Effector memory CD8-positive, alpha-beta T cell (primary cell): ENCODE measurements around the gene FAM13B.
"Not testable (repeated sequence)": the region's sequence is repeated elsewhere in the genome, so short reads cannot be mapped to it uniquely, and the experiment has no call there.

Experiments used
- ATAC-seq: fragments of 150-1000 bp; cut with Tn5 transposase; replicated peaks from 2 replicates; pipeline ENCODE4 v1.10.0; 2021; ENCODE audit warnings: mild to moderate bottlenecking, moderate library complexity
- DNase-seq, 3 experiments: peaks; one replicate each; pipeline ENCODE4 v3.0.0; 2021
- H3K27ac Mint-ChIP-seq, 2 donors: one replicate each; pipeline ENCODE4 v1.8.0; 2022; ENCODE audit warnings: mild to moderate bottlenecking in 2 of 2, mixed read lengths in 2 of 2, moderate library complexity in 2 of 2
- H3K27me3 Mint-ChIP-seq, 2 donors: one replicate each; pipeline ENCODE4 v1.8.0; 2022; ENCODE audit warnings: mixed read lengths in 2 of 2
- H3K36me3 Mint-ChIP-seq: one replicate; pipeline ENCODE4 v1.8.0; 2022; ENCODE audit warnings: mild to moderate bottlenecking, moderate library complexity, mixed read lengths; ENCODE audit not compliant: insufficient read depth
- H3K4me1 Mint-ChIP-seq, 2 donors: one replicate each; pipeline ENCODE4 v1.8.0; 2022; ENCODE audit warnings: low read depth in 2 of 2, mixed read lengths in 2 of 2
- H3K4me3 Mint-ChIP-seq, 2 donors: one replicate each; pipeline ENCODE4 v1.8.0; 2022; ENCODE audit warnings: mild to moderate bottlenecking in 2 of 2, mixed read lengths in 2 of 2, moderate library complexity in 2 of 2
- H3K9me3 Mint-ChIP-seq, 2 donors: one replicate each; pipeline ENCODE4 v1.8.0; 2022; ENCODE audit warnings: mixed read lengths in 2 of 2
- total RNA-seq, 9 experiments: gene quantifications; one replicate each; lab custom pipeline; 2026; lab: John Stamatoyannopoulos, UW

The FAM13B gene
- total RNA-seq = 73.3 to 156 (median 126) reads per million in 9 experiments

DNA sequence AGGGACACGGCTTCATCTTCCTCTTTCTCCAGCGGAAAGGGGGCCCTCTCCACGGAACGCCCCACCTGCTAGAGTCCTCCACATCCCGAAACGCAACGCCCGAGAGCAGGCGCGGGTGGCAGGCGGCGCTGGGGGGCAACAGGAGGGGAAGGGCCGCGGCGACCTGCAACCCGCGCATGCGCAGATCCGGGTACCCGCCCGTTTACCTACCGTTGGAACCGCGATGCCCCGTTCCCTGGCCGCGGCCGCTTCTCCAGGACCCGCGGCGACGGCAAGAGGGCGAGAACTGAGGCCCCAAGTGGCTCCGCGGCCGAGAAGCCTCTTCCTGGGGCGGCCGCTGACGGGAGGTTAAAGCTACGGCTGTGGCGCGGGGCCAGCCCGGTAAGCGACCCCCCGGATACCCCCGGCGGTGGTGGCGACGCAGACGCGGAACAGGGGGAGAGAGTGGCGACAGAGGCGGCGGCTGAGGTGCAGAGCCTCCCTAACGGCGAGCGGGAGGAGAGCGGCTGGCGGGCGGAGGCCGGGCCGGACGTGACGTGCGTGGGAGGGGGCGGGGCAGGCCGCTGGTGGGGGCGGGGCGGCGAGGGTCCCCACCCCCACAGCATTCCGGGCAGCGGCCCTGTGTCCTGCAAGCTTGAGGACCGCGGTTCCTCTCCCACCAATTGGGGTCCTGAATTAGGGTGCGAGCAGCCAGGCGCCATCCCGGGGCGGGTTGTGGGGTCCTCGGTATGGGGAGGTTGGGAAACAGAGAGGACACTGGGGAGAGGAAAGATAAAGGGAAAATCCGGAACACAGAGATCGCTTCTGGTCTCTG lies at the start of gene FAM13B:
TSS of gene FAM13B (minus strand) at position 508 of the 814 bp plus-strand sequence. CDS start 13,968 bp downstream, outside the sequence.
- no peaks in the 10 kb centered on the region for H3K9me3 Mint-ChIP-seq
- peak within 1 kb of the TSS; percentile 97 to 99 for H3K27ac Mint-ChIP-seq
- peaks cover 31% of the 10 kb centered on the region for H3K36me3 Mint-ChIP-seq
- peaks cover 35 to 42% of the 10 kb centered on the region in 2 donors for H3K4me1 Mint-ChIP-seq
- peak within 1 kb of the TSS; percentile 95 to 99 for H3K4me3 Mint-ChIP-seq
- ATAC-seq (peak; percentile 81), DNase-seq (peak; percentile 72 to 77 (median 74))
- H3K27me3 Mint-ChIP-seq = no peaks in the 10 kb centered on the region

DNA sequence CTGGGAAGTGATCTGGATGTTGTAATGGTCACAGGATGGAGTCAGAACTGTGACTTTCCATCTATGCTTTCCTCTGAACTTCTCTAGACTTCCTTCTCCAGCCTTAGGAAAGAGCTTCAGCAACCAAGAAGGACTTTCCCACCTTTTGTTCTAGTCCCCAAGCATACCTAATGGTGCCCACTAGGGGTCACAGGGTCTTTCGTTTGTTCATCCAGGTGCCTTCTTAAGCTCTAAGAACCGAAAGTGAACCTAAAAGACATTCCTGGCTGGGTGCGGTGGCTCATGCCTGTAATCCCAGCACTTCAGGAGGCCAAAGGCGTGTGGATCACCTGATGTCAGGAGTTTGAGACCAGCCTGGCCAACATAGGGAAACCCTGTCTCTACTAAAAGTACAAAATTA lies 49.2 kb upstream of the FAM13B start:
- peak overlapping the region in 1 of 2 donors; percentile 22 for H3K27ac Mint-ChIP-seq
- H3K27me3 Mint-ChIP-seq = peaks cover 10% of the 10 kb centered on the region in 2 donors
- H3K4me3 Mint-ChIP-seq = no peak overlapping the region
- no peaks in the 10 kb centered on the region for H3K36me3 Mint-ChIP-seq
- ATAC-seq (no peak), DNase-seq (no peak)
- H3K4me1 Mint-ChIP-seq = no peaks in the 10 kb centered on the region
- H3K9me3 Mint-ChIP-seq = no peaks in the 10 kb centered on the region

DNA sequence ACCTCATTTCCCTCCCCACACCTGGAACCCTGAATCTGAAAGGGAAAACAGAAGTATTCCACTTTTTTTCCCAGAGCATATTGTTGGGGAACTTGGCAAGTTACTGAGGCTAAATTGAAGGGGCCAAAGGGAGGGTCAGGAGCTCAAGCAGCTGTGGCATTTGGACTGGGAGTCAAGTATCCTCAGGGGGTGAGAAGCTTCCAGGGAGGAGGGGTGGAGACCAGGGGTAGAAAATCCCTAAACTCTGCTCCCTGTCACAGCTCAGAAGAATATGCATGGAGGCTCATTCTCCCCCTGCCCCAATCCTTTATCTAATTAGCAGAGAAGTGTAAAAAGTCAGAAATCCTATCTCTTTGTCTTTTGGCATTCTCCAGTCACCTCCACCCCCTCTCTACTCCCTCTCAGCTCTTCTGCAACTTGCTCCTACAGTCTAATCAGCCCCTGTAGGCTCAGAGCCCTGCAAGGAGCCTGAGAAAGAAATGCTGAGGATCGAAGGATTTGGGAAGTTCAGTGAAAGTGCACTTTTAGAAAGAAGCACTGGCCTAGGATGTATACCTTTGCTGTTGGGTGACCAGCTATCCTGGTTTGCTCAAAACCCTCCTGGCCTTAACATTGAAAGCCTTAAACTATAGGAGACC lies 45.2 kb upstream of the FAM13B start:
- Mint-ChIP-seq H3K27me3 (no peaks in the 10 kb centered on the region), H3K4me3 (no peak overlapping the region), H3K27ac (no peak overlapping the region), H3K4me1 (no peaks in the 10 kb centered on the region), H3K9me3 (no peaks in the 10 kb centered on the region), H3K36me3 (peaks cover 3% of the 10 kb centered on the region)
- DNase-seq = no peak
- ATAC-seq = no peak

DNA sequence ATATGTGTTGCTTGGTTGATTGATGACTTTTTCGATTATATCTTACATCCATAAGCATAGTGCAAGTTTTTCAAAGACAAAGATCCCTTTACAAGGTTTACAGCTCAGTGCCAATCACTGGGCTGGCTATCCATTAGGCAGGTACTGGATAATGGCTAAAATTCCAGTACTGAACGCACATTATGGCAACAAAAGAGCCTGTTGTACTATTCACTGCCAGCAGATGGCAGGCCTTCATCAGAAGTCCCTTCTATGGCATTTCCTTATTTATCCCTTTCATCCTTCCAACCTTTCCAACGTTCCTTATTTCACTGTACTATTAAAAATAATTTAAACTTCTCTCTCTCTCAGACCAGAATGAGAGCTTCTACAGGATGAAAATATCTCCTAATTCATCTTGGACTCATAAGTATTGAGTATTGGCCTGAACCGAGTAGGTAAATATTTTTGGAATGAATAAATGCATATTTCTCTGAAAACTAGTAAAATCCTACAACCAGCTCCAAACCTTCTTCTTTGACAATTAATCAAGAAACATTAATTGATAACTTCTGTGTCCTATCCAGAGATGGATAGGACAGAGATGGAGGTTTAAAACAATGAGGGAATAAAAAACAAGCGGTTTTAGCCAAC lies 44.3 kb upstream of the FAM13B start:
- ATAC-seq = no peak
- no peaks in the 10 kb centered on the region for H3K4me1 Mint-ChIP-seq
- no peak overlapping the region for H3K27ac Mint-ChIP-seq
- no peak overlapping the region for H3K4me3 Mint-ChIP-seq
- no peaks in the 10 kb centered on the region for H3K27me3 Mint-ChIP-seq
- DNase-seq = peak; percentile 24 to 38 (median 32)
- no peaks in the 10 kb centered on the region for H3K9me3 Mint-ChIP-seq
- H3K36me3 Mint-ChIP-seq = peaks cover 3% of the 10 kb centered on the region

DNA sequence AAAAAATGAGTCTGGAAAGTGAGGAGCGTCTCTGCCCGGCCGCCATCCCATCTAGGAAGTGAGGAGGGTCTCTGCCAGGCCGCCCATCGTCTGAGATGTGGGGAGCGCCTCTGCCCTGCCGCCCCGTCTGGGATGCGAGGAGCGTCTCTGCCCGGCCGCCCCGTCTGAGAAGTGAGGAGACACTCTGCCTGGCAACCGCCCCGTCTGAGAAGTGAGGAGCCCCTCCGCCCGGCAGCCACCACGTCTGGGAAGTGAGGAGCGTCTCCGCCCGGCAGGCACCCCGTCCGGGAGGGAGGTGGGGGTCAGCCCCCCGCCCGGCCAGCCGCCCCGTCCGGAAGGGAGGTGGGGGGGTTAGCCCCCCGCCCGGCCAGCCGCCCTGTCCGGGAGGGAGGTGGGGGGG lies 37.1 kb upstream of the FAM13B start:
- H3K4me3 Mint-ChIP-seq, DNase-seq, H3K9me3 Mint-ChIP-seq, H3K36me3 Mint-ChIP-seq, H3K4me1 Mint-ChIP-seq, H3K27me3 Mint-ChIP-seq, H3K27ac Mint-ChIP-seq, ATAC-seq: not testable (repeated sequence)

DNA sequence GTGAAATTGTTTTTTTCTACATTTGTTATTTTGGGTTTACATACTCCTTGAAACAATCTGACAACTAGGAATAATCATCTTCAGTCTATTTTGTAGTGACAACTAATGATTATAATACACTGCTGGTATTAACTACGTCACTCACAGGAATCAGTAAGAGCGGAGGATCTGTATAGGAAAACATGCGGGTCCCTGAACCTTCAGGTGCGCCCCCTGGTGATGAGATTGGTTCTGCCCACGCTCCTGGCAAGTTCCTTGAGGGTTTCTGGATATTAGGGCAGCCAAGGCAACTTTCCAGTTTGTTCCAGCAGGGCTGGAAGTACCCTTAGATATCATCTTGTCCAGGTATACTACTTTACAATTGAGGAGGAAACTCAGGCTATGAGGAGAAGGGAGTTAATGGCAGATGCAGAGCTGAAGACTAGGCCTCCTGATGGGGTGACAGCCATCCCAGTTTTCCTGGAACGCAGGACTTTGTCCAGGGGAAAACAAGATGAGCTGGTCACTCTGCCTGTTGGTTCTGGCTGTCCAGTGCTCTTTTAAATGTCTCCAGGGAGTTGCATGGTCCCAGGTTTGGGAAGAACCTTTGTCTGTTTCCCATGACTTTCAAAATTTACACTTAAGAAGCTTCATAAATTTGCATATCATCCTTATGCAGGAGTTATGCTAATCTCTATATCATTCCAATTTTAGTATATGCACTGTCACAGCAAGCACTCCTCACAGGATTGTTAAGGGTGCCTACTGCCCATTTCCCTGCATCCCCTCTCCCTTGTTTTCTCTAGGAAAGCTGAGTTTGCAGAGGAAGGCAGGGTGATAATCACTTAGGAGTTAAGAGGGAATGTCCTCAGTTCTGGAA lies 36.1 kb upstream of the FAM13B start:
- H3K4me3 Mint-ChIP-seq = no peak overlapping the region
- H3K9me3 Mint-ChIP-seq = no peaks in the 10 kb centered on the region
- H3K27ac Mint-ChIP-seq = peak overlapping the region in 1 of 2 donors; percentile 67
- ATAC-seq (peak; percentile 71), DNase-seq (peak; percentile 51 to 60 (median 59))
- peaks cover 3% of the 10 kb centered on the region for H3K36me3 Mint-ChIP-seq
- peaks cover 0 to 9% of the 10 kb centered on the region in 2 donors for H3K27me3 Mint-ChIP-seq
- peaks cover 4 to 6% of the 10 kb centered on the region in 2 donors for H3K4me1 Mint-ChIP-seq

DNA sequence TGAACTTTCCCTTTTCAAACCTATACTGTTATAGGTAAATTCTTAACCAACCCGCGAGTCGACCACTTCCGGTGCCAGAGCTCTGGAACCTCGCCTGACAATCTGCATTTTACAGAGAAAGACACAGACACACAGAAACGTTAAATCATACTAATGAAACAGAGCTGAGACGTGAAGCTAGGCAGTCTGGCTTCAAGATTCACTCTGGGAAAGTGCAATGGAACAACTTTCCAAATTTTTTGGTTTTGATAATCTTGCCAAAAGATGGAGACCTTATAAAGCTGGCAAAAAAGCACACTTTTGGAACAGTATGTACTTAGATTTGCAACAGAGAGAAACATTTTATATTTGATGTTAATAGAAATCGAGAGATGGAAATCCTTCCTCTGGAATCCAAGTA lies 35.1 kb upstream of the FAM13B start:
- H3K4me3 Mint-ChIP-seq = no peak overlapping the region
- ATAC-seq (no peak), DNase-seq (no peak)
- no peaks in the 10 kb centered on the region for H3K9me3 Mint-ChIP-seq
- H3K27ac Mint-ChIP-seq = no peak overlapping the region
- peaks cover 4 to 6% of the 10 kb centered on the region in 2 donors for H3K4me1 Mint-ChIP-seq
- H3K36me3 Mint-ChIP-seq = peaks cover 3% of the 10 kb centered on the region
- H3K27me3 Mint-ChIP-seq = peaks cover 0 to 9% of the 10 kb centered on the region in 2 donors

DNA sequence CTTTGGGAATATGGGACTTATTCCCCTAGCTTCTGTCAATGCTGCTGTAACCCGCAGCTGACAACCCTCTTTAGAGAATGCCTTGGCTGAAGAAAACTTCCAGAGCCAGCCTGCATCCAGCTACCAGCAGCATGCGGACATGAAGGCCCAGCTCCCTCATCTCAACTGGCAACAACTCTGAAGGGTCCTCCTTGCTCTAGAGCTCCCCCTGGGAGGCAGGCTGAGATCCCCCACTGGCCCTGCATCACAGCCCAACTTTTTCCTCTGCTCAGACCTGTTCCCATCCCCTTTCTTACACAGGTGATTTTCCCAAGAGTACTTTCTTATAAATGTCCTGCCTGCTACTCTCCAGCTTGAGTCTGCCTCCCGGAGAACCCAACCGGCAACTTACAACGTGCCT lies 32.2 kb upstream of the FAM13B start:
- Mint-ChIP-seq H3K4me3 (no peak overlapping the region), H3K36me3 (peaks cover 3% of the 10 kb centered on the region), H3K9me3 (no peaks in the 10 kb centered on the region), H3K27ac (no peak overlapping the region), H3K4me1 (peaks cover 4 to 6% of the 10 kb centered on the region in 2 donors), H3K27me3 (no peaks in the 10 kb centered on the region)
- ATAC-seq = no peak
- peak in 1 of 3 experiments; percentile 5 for DNase-seq

DNA sequence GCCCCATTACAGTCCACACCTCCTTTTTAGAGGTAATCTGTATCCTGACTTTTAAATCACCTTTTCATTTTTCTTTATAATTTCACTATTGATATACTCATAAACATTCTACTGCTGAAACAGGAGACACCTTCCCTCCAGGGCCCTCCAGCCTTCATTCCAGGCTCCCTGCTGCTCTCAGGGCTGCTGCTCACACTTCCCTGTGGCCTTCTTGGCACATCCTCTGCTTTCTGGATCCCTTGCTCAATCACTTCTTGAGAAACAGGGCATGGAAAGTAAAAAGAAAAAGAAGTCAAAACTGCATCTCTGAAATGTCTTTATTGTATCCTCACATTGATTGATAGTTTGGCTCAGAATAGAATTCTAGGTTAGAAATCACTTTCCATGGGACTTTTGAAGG lies 31.6 kb upstream of the FAM13B start:
- Mint-ChIP-seq H3K4me3 (no peak overlapping the region), H3K27me3 (no peaks in the 10 kb centered on the region), H3K9me3 (no peaks in the 10 kb centered on the region), H3K36me3 (peaks cover 3% of the 10 kb centered on the region), H3K27ac (no peak overlapping the region), H3K4me1 (peaks cover 4 to 6% of the 10 kb centered on the region in 2 donors)
- ATAC-seq = no peak
- DNase-seq = no peak

DNA sequence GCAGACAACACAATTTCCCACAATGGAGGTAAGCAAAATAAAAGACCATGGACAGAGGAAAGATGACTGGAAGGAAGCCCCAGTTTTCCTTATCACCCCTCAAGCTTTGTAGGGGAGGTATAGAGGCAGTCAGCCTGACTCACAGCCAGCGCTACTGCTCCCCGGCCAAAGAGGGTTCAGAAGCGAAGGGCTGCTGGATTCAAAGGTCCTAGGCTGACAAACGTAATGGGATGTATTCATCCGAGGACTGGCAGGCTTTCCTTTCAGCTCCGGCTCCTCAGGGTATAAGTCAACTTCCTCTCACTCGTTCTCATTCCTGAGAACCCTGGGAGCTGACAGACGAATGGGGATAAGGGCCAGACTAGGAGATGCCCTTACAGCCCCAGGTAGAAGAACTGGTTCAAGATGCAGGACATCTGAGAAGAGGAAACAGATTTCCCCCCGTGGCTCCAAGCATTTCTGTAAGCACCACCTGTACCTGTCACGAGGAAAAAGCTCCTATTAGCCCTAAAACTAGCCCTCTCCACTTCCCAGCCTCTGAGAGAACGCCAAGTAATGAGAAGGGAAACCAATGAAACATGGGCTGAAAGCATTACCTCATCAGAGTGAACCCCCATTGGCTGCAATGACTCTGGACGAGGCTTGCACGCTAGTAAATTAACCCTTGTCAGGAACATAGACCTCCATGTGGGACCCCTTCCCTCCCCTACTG lies 22.1 kb upstream of the FAM13B start:
- DNase-seq (no peak), ATAC-seq (no peak)
- Mint-ChIP-seq H3K9me3 (no peaks in the 10 kb centered on the region), H3K4me3 (no peak overlapping the region), H3K27me3 (peaks cover 7 to 19% of the 10 kb centered on the region in 2 donors), H3K4me1 (no peaks in the 10 kb centered on the region), H3K27ac (no peak overlapping the region), H3K36me3 (peaks cover 2% of the 10 kb centered on the region)

DNA sequence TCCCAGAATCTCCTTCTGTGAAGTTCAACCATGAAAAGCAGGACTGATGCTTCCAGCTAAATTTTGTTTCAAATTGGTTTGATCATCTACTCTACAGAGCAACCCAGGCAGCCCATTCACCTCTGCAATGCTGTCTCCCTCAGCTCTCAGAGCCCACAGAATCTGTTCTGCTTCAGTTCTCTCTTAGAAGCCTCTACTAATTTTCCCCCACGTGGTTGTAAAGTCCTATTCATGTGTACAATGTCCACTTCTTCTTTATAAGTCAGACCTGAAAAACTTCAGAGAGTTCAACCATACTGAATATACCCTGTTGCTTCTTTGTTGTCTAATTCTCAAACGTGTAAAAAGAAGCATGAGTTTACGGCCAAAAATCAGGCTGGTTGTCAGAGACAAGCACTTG lies 21.3 kb upstream of the FAM13B start:
- Mint-ChIP-seq H3K4me1 (no peaks in the 10 kb centered on the region), H3K4me3 (no peak overlapping the region), H3K27me3 (peaks cover 7 to 19% of the 10 kb centered on the region in 2 donors), H3K36me3 (peaks cover 2% of the 10 kb centered on the region), H3K27ac (no peak overlapping the region), H3K9me3 (no peaks in the 10 kb centered on the region)
- DNase-seq = no peak
- no peak for ATAC-seq

DNA sequence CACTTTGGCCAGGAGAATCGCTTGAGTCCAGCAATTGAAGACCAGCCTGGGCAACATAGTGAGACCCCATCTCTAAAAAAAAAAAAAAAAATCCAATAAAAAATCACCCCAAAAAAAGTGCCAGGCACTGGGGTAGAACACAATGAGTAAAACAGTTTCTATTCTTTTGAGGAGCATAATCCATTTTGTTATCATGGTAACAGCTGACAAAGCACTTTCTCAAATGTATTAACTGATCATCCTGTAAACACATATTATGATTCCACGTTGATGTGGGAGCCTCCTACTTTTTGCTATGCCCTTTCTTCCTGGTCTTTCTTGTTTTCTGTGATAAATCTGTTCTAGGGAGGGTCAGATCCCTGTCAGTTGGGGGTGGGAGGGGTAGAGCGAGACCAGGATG lies 20.7 kb upstream of the FAM13B start:
- Mint-ChIP-seq H3K9me3 (no peaks in the 10 kb centered on the region), H3K27me3 (peaks cover 7 to 19% of the 10 kb centered on the region in 2 donors), H3K27ac (no peak overlapping the region), H3K36me3 (peaks cover 2% of the 10 kb centered on the region), H3K4me3 (no peak overlapping the region), H3K4me1 (no peaks in the 10 kb centered on the region)
- no peak for ATAC-seq
- DNase-seq = no peak
